Testis (tissue), 3 donors: ENCODE data around the gene GALNT11. TPM values are rescaled to one million over a fixed set of nuclear protein-coding genes. Genes with fewer than 3 reads are reported as not detected.

Source experiments
- DNase-seq: peaks from one replicate; pipeline ENCODE4 v3.0.0-alpha.2; 2019
- H3K27ac ChIP-seq, 2 donors: fragments of 200-600 bp; sonication (generic); one replicate each; pipeline ENCODE4 v1.5.1; 2019
- H3K27me3 ChIP-seq: fragments of 200-600 bp; sonication (generic); one replicate; pipeline ENCODE4 v1.5.1; 2019
- H3K36me3 ChIP-seq: fragments of 200-600 bp; sonication (generic); one replicate; pipeline ENCODE4 v1.5.1; 2017; ENCODE audit warnings: low read depth; ENCODE audit errors: missing control alignments
- H3K4me1 ChIP-seq: fragments of 200-600 bp; sonication (generic); one replicate; pipeline ENCODE4 v1.5.1; 2019
- H3K4me3 ChIP-seq, 2 donors: fragments of 200-600 bp; sonication (generic); one replicate each; pipeline ENCODE4 v1.5.1; 2017 to 2019
- H3K9me3 ChIP-seq: fragments of 200-600 bp; sonication (generic); one replicate; pipeline ENCODE4 v1.5.1; 2017
- CTCF ChIP-seq, 3 experiments: fragments of 450-650 bp in 2 of 3; fragments of 200-600 bp in 1 of 3; sonication (generic) in 1 of 3; IDR thresholded peaks; one replicate each; pipeline ENCODE4 v1.5.1; 2016 to 2019; ENCODE audit warnings: antibody characterized with exemption in 3 of 3, mild to moderate bottlenecking in 2 of 3, moderate library complexity in 1 of 3
- POLR2A ChIP-seq: fragments of 450-650 bp; IDR thresholded peaks from one replicate; pipeline ENCODE4 v1.6.1; 2017; ENCODE audit warnings: antibody characterized with exemption, mild to moderate bottlenecking, moderate library complexity
- WGBS, 2 donors: methylation state at CpG; one replicate each; pipeline ENCODE4 v1.1.5; 2018; 5-methylcytosine and 5-hydroxymethylcytosine counted together
- intact Hi-C: fragments of 100-400 bp; cut with DNase I; formaldehyde crosslinking; loops from one replicate; pipeline ENCODE4 v1.15.1; 2023; ENCODE audit warnings: low total_unique reads
- polyA plus RNA-seq: library from polyadenylated mRNA; stranded (reverse); fragments of 350-450 nt; fragmentation: Illumina TruSeq; extraction: RNeasy Lipid Tissue Mini Kit (QIAGEN cat#74804); gene quantifications from one replicate; pipeline ENCODE4 v1.2.3, GENCODE V29; 2014; ENCODE audit warnings: low read depth, low replicate concordance; ENCODE audit not compliant: insufficient read depth
- total RNA-seq, 2 donors: library from RNA; depleted of rRNA; stranded (reverse); fragments of >200 nt; gene quantifications; one replicate each; pipeline ENCODE4 v1.2.3, GENCODE V29; 2016

GALNT11 gene
- total and polyA plus RNA-seq, 3 donors from 2014 or later = 23.4 to 38.8 (median 36.2) TPM

GRCh38 chr7:151984612-151985011 lies 40.9 kb upstream of the GALNT11 start:
- no peak for DNase-seq
- no peak overlapping the region for H3K27ac ChIP-seq
- no peaks in the 10 kb centered on the region for H3K27me3 ChIP-seq
- 82 to 91% methylated on average over 3 of the region's 3 CpGs for WGBS, 2 donors
- TF ChIP-seq POLR2A (no peak), CTCF (IDR thresholded peaks at IDR 0.05) (no peak)
- H3K4me3 ChIP-seq = no peak overlapping the region
- H3K4me1 ChIP-seq = no peaks in the 10 kb centered on the region
- H3K36me3 ChIP-seq = no peaks in the 10 kb centered on the region
- no peaks in the 10 kb centered on the region for H3K9me3 ChIP-seq
- intact Hi-C loops = no loop called here

- Histone ChIP-seq H3K27me3 (no peaks in the 10 kb centered on the region), H3K4me1 (peaks cover 4% of the 10 kb centered on the region), H3K36me3 (no peaks in the 10 kb centered on the region), H3K4me3 (no peak overlapping the region), H3K27ac (no peak overlapping the region), H3K9me3 (no peaks in the 10 kb centered on the region)
- WGBS, 2 donors = 67 to 72% methylated on average over 17 to 18 of the region's 18 CpGs
- intact Hi-C loops = no loop called here
- TF ChIP-seq POLR2A = no peak
- TF ChIP-seq CTCF (IDR thresholded peaks at IDR 0.05) = no peak
- DNase-seq = no peak
Observed at GRCh38 chr7:151987748-151988529, 37.5 kb upstream of the GALNT11 start.

- H3K4me3 ChIP-seq = no peak overlapping the region
- DNase-seq = peak; percentile 52
- peaks cover 4% of the 10 kb centered on the region for H3K4me1 ChIP-seq
- no peaks in the 10 kb centered on the region for H3K36me3 ChIP-seq
- 23 to 27% methylated on average over 12 of the region's 12 CpGs for WGBS, 2 donors
- H3K9me3 ChIP-seq = no peaks in the 10 kb centered on the region
- no peaks in the 10 kb centered on the region for H3K27me3 ChIP-seq
- H3K27ac ChIP-seq = no peak overlapping the region
- intact Hi-C loops = no loop called here
- no peak for TF ChIP-seq CTCF (IDR thresholded peaks at IDR 0.05)
- TF ChIP-seq POLR2A = no peak
Observed at GRCh38 chr7:151992375-151992774, 33.1 kb upstream of the GALNT11 start.

DNA sequence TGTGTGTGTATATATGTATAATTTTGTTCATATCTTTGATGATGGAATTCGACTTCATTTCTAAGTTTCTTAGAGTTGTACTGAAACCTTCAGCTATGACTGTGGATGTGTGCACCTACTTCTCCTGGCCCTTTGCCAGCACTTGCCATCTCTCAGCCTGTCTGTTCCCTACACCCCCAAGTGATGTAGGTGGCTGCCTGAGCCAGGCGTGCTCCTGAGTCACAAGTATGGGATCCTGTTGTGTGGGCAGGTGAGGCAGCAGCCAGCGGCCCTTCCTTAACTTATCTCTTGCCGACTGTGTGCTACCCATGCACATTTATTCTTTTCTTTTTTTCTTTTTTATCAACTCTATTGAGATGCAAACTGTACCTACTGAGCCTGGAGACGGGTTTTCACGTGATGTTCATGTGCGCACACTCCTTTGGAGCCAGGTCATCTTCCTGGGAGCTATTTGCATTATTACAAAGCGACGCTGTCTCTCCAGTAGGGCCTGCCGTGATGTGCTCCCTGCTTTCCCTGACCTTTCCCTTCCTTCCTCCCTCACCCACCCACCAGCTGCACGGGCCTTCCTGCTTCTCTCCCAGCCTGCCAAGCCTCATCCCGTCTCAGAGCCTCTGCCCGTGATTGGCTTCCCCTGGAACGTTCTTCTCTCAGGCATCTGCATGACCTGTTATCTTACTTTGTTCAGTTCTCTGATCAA lies 31.3 kb upstream of the GALNT11 start:
- WGBS, 2 donors = 49 to 53% methylated on average over 14 of the region's 14 CpGs
- DNase-seq = no peak
- H3K36me3 ChIP-seq = no peaks in the 10 kb centered on the region
- no peaks in the 10 kb centered on the region for H3K9me3 ChIP-seq
- no peaks in the 10 kb centered on the region for H3K27me3 ChIP-seq
- H3K4me1 ChIP-seq = peaks cover 4% of the 10 kb centered on the region
- H3K27ac ChIP-seq = no peak overlapping the region
- no peak for TF ChIP-seq CTCF (IDR thresholded peaks at IDR 0.05)
- TF ChIP-seq POLR2A = no peak
- intact Hi-C loops = no loop called here
- H3K4me3 ChIP-seq = no peak overlapping the region
